HEK293 (cell line): ENCODE data around the gene HDDC3.
"Not testable (repeated sequence)": the region's sequence is repeated elsewhere in the genome, so short reads cannot be mapped to it uniquely, and the experiment has no call there.

ENCODE experiments used
- SALL2 ChIP-seq: fragments of 450-650 bp; formaldehyde crosslinking; IDR thresholded peaks from 2 replicates; pipeline ENCODE4 v1.5.0; 2017; ENCODE audit warnings: missing biosample characterization, mild to moderate bottlenecking, missing genetic modification characterization, borderline replicate concordance
- ZNF138 ChIP-seq: fragments of 450-650 bp; formaldehyde crosslinking; IDR thresholded peaks from 2 replicates; pipeline ENCODE4 v1.5.1; 2016; ENCODE audit warnings: missing biosample characterization, missing genetic modification characterization, borderline replicate concordance
- ZNF140 ChIP-seq: fragments of 450-650 bp; formaldehyde crosslinking; IDR thresholded peaks from 2 replicates; pipeline ENCODE4 v1.5.1; 2016; ENCODE audit warnings: missing biosample characterization, missing genetic modification characterization
- ZNF433 ChIP-seq: fragments of 450-650 bp; formaldehyde crosslinking; IDR thresholded peaks from 2 replicates; pipeline ENCODE4 v1.5.1; 2016; ENCODE audit warnings: missing biosample characterization, missing genetic modification characterization, low read depth
- ZNF629 ChIP-seq: fragments of 450-650 bp; formaldehyde crosslinking; IDR thresholded peaks from 2 replicates; pipeline ENCODE4 v1.5.1; 2017; ENCODE audit warnings: missing biosample characterization, missing genetic modification characterization
- ZNF645 ChIP-seq: fragments of 450-650 bp; formaldehyde crosslinking; IDR thresholded peaks from 2 replicates; pipeline ENCODE4; 2016; ENCODE audit warnings: missing biosample characterization, missing genetic modification characterization
- ZNF791 ChIP-seq: fragments of 450-650 bp; formaldehyde crosslinking; IDR thresholded peaks from 2 replicates; pipeline ENCODE4 v1.5.1; 2016; ENCODE audit warnings: missing biosample characterization, missing genetic modification characterization
- TF ChIP-seq, protein P1 (sequence below): fragments of 450-650 bp; formaldehyde crosslinking; IDR thresholded peaks from 2 replicates; pipeline ENCODE4 v1.5.1; 2016; ENCODE audit warnings: missing biosample characterization, missing genetic modification characterization, low read depth
- TF ChIP-seq, protein P2 (sequence below): fragments of 450-650 bp; IDR thresholded peaks from 2 replicates; pipeline ENCODE4 v1.5.1; 2018; ENCODE audit warnings: missing biosample characterization, missing genetic modification characterization
- TF ChIP-seq, protein P3 (sequence below): fragments of 450-650 bp; formaldehyde crosslinking; IDR thresholded peaks from 2 replicates; pipeline ENCODE4 v1.5.1; 2016; ENCODE audit warnings: missing biosample characterization, missing genetic modification characterization

DNA sequence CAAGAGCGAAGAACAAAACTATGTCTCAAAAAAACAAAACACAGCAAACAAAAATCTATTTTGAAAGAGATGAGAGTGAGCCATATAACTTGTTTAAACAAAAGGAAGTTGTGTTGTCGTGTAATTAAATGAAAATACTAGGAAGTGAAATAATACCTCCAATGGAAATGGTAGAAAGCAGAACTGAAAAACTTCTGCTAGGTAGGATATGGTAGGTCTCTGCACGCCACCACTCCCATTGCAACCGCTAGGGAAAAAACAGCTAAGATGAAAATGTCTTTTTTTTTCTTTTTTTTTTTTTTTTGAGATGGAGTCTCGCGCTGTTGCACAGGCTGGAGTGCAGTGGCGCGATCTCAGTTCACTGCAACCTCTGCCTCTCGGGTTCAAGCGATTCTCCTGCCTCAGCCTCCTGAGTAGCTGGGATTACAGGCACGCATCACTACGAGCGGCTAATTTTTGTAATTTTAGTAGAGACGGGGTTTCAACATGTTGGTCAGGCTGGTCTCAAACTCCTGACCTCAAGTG is 35.2 kb downstream of the HDDC3 start:
- TF ChIP-seq SALL2 (tag by site-specific recombination); ZNF791 (tag by site-specific recombination); ZNF433 (tag by site-specific recombination); ZNF140 (tag by site-specific recombination); ZNF138; ZNF645; ZNF629 (tag by site-specific recombination): not testable (repeated sequence)
- TF ChIP-seq, protein P1, sequence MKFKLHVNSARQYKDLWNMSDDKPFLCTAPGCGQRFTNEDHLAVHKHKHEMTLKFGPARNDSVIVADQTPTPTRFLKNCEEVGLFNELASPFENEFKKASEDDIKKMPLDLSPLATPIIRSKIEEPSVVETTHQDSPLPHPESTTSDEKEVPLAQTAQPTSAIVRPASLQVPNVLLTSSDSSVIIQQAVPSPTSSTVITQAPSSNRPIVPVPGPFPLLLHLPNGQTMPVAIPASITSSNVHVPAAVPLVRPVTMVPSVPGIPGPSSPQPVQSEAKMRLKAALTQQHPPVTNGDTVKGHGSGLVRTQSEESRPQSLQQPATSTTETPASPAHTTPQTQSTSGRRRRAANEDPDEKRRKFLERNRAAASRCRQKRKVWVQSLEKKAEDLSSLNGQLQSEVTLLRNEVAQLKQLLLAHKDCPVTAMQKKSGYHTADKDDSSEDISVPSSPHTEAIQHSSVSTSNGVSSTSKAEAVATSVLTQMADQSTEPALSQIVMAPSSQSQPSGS (tag by site-specific recombination): not testable (repeated sequence)
- TF ChIP-seq, protein P2, sequence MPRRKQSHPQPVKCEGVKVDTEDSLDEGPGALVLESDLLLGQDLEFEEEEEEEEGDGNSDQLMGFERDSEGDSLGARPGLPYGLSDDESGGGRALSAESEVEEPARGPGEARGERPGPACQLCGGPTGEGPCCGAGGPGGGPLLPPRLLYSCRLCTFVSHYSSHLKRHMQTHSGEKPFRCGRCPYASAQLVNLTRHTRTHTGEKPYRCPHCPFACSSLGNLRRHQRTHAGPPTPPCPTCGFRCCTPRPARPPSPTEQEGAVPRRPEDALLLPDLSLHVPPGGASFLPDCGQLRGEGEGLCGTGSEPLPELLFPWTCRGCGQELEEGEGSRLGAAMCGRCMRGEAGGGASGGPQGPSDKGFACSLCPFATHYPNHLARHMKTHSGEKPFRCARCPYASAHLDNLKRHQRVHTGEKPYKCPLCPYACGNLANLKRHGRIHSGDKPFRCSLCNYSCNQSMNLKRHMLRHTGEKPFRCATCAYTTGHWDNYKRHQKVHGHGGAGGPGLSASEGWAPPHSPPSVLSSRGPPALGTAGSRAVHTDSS (tag by site-specific recombination): not testable (repeated sequence)
- TF ChIP-seq, protein P3, sequence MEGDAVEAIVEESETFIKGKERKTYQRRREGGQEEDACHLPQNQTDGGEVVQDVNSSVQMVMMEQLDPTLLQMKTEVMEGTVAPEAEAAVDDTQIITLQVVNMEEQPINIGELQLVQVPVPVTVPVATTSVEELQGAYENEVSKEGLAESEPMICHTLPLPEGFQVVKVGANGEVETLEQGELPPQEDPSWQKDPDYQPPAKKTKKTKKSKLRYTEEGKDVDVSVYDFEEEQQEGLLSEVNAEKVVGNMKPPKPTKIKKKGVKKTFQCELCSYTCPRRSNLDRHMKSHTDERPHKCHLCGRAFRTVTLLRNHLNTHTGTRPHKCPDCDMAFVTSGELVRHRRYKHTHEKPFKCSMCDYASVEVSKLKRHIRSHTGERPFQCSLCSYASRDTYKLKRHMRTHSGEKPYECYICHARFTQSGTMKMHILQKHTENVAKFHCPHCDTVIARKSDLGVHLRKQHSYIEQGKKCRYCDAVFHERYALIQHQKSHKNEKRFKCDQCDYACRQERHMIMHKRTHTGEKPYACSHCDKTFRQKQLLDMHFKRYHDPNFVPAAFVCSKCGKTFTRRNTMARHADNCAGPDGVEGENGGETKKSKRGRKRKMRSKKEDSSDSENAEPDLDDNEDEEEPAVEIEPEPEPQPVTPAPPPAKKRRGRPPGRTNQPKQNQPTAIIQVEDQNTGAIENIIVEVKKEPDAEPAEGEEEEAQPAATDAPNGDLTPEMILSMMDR (tag by site-specific recombination): not testable (repeated sequence)
